GM12878 (cell line): ENCODE results near the gene SHC2. TPM values are rescaled to one million over a fixed set of nuclear protein-coding genes. Genes with fewer than 3 reads are reported as not detected.

Source experiments
- ATF2 ChIP-seq: IDR thresholded peaks from 2 replicates; pipeline ENCODE4 v1.6.1; 2012; ENCODE audit warnings: low read length, inconsistent platforms
- BCLAF1 ChIP-seq: fragments of 450-650 bp; IDR thresholded peaks from 2 replicates; pipeline ENCODE4 v1.6.1; 2017; ENCODE audit warnings: antibody characterized with exemption, mild to moderate bottlenecking, moderate library complexity
- IRF4 ChIP-seq: IDR thresholded peaks from 2 replicates; pipeline ENCODE4 v1.6.1; 2011; ENCODE audit warnings: low read depth, low read length
- REST ChIP-seq: IDR thresholded peaks from 2 replicates; pipeline ENCODE4 v1.6.1; 2012; ENCODE audit warnings: mild to moderate bottlenecking, low read depth, low read length
- SUPT20H ChIP-seq: IDR thresholded peaks from 2 replicates; pipeline ENCODE4 v1.6.1; 2011; ENCODE audit warnings: low read depth, mild to moderate bottlenecking, low read length, moderate library complexity, borderline replicate concordance; ENCODE audit not compliant: control insufficient read depth
- USF1 ChIP-seq: IDR thresholded peaks from 2 replicates; pipeline ENCODE4 v1.6.1; 2011; ENCODE audit warnings: borderline replicate concordance, low read depth, mild to moderate bottlenecking, moderate library complexity, mixed read lengths, low read length; ENCODE audit not compliant: insufficient read depth; ENCODE audit errors: extremely low read length
- YY1 ChIP-seq: IDR thresholded peaks from 2 replicates; pipeline ENCODE4 v1.6.1; 2011; ENCODE audit warnings: low read depth, mild to moderate bottlenecking, low read length
- polyA plus RNA-seq, 11 experiments: library from polyadenylated mRNA; depleted of rRNA in 4 of 11; unstranded in 6 of 11; stranded (reverse) in 5 of 11; fragments of >200 nt; fragmentation: Nextera tagmentation in 4 of 11; fragmentation: Illumina TruSeq in 1 of 11; extraction: Ambion mirVana in 4 of 11; extraction: Trizol in 1 of 11; gene quantifications; 1 replicate in 1 of 11; 2 replicates in 10 of 11; pipeline versions ENCODE4 v1.2.1 to v1.2.3, GENCODE V29; 2011 to 2016; ENCODE audit warnings: inconsistent platforms in 2 of 11, missing spikeins in 2 of 11, low read depth in 1 of 11
- total RNA-seq, 4 experiments: library from RNA; depleted of rRNA in 3 of 4; stranded (reverse); fragments of >200 nt in 3 of 4; fragmentation: Illumina TruSeq in 1 of 4; extraction: Trizol in 1 of 4; gene quantifications; 2 replicates each; pipeline versions ENCODE4 v1.2.1 to v1.2.3, GENCODE V29; 2013 to 2021

SHC2 gene
- total and polyA plus RNA-seq, 10 of the 15 experiments (the other 5 are each of a cell fraction or from before 2014, with no cell fraction given): 0.08 TPM; not detected in 9

- TF ChIP-seq USF1 (no peak), SUPT20H (no peak), ATF2 (no peak), BCLAF1 (no peak), IRF4 (no peak), REST (no peak), YY1 (no peak)
Measured at GRCh38 chr19:467554-467953, 6.7 kb upstream of the SHC2 start (continued).
